ENCODE data around the gene MAGT1. TPM values are rescaled to one million over a fixed set of nuclear protein-coding genes. Genes with fewer than 3 reads are reported as not detected.

Gene MAGT1
- total RNA-seq, 2 donors from 2014 or later: 54.3 to 56.1 TPM

DNA sequence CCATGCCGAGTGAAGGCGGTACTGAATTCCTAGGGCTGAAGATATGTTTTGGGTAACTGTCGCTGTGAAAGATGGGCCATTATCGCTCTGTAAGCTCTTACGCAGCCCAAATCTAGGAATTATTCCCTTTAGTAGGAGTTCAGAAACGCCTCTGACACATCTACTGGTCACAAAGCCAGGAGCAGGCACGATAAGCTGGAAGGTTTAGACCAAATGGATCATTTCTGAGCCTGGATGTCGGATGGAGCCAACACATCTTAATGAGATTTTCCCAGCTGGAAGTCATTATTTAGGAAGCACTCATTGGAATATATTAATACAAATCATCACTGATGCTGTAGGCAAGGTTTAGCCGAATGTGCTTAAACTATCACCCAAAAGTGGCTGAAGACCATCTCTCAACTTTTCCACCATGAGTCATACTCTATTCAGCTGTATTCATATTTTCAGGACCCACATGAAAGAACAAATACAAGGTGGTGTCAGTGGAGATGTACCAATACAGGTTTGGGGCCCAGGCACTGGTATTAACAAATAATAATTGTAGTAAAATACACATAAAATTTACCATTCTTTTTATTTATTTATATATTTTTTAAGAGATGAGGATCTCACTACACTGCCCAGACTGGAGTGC, 75.0 kb downstream of the MAGT1 start:
- no peak overlapping the region for H3K27ac ChIP-seq
- H3K9me3 ChIP-seq: no peaks in the 10 kb centered on the region
- no peak for TF ChIP-seq CTCF (IDR thresholded peaks at IDR 0.05)
- H3K27me3 ChIP-seq (replicated peaks; ENCODE audit: insufficient read depth): no peaks in the 10 kb centered on the region
- H3K36me3 ChIP-seq: no peaks in the 10 kb centered on the region
- DNase-seq (ENCODE audit: low spot score): no peak
- no peak overlapping the region for H3K4me3 ChIP-seq
- no peaks in the 10 kb centered on the region for H3K4me1 ChIP-seq (ENCODE audit: control insufficient read depth in 1 of 2, low read depth in 2 of 2)
- no peak for ATAC-seq (ENCODE audit: insufficient number of reproducible peaks, low FRiP score, low read depth)

DNA sequence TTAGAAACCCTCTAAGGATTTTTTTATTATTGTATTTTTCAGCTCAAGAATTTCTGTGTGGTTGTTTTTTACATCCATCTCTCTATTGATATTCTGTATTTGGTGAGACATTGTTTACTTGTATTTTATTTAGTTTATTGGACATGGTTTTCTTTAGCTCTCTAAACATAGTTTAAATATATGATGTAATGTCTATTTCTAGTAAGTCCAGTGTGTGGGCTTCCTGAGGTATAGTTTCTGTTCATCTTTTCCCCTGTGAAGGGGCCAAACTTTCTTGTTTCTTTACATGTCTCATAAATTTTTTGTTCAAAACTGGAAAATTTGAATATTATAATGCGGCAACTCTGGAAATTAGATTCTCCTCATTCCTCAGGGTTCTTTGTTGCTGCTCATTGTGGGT, 81.0 kb downstream of the MAGT1 start:
- ATAC-seq (ENCODE audit: insufficient number of reproducible peaks, low FRiP score, low read depth) (no peak), DNase-seq (ENCODE audit: low spot score) (no peak)
- Histone ChIP-seq H3K36me3 (no peaks in the 10 kb centered on the region), H3K4me3 (no peak overlapping the region), H3K27ac (no peak overlapping the region), H3K4me1 (ENCODE audit: control insufficient read depth in 1 of 2, low read depth in 2 of 2) (no peaks in the 10 kb centered on the region), H3K27me3 (replicated peaks; ENCODE audit: insufficient read depth) (no peaks in the 10 kb centered on the region), H3K9me3 (no peaks in the 10 kb centered on the region)
- no peak for TF ChIP-seq CTCF (IDR thresholded peaks at IDR 0.05)

DNA sequence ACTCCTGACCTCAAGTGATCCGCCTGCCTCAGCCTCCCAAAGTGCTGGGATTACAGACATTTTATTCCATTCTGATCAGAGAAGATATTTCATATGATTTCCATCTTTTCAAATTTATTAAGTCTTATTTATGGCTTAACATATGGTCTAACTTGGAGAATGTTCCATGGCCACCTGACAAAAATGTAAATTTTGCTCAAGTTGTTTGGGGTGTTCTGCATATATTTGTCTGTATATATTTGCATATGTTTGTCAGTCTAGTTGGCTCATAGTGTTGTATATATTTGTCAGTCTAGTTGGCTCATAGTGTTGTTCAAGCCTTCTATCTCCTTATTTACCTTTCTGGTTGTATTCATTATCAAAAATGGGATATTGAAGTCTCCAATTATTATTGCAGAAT, 93.0 kb downstream of the MAGT1 start:
- ATAC-seq (ENCODE audit: insufficient number of reproducible peaks, low FRiP score, low read depth) (no peak), DNase-seq (ENCODE audit: low spot score) (no peak)
- Histone ChIP-seq H3K36me3 (no peaks in the 10 kb centered on the region), H3K27ac (no peak overlapping the region), H3K4me3 (no peak overlapping the region), H3K4me1 (ENCODE audit: control insufficient read depth in 1 of 2, low read depth in 2 of 2) (no peaks in the 10 kb centered on the region), H3K27me3 (replicated peaks; ENCODE audit: insufficient read depth) (no peaks in the 10 kb centered on the region), H3K9me3 (no peaks in the 10 kb centered on the region)
- TF ChIP-seq CTCF (IDR thresholded peaks at IDR 0.05): no peak

- no peaks in the 10 kb centered on the region for H3K36me3 ChIP-seq
- no peak for TF ChIP-seq CTCF (IDR thresholded peaks at IDR 0.05)
- H3K4me1 ChIP-seq (ENCODE audit: control insufficient read depth in 1 of 2, low read depth in 2 of 2): no peaks in the 10 kb centered on the region
- no peaks in the 10 kb centered on the region for H3K9me3 ChIP-seq
- no peak overlapping the region for H3K27ac ChIP-seq
- H3K27me3 ChIP-seq (replicated peaks; ENCODE audit: insufficient read depth): no peaks in the 10 kb centered on the region
- H3K4me3 ChIP-seq: no peak overlapping the region
- ATAC-seq (ENCODE audit: insufficient number of reproducible peaks, low FRiP score, low read depth): no peak
- no peak for DNase-seq (ENCODE audit: low spot score)
These were observed 100.1 kb downstream of the MAGT1 start for GRCh38 chrX:77795124-77795523.

DNA sequence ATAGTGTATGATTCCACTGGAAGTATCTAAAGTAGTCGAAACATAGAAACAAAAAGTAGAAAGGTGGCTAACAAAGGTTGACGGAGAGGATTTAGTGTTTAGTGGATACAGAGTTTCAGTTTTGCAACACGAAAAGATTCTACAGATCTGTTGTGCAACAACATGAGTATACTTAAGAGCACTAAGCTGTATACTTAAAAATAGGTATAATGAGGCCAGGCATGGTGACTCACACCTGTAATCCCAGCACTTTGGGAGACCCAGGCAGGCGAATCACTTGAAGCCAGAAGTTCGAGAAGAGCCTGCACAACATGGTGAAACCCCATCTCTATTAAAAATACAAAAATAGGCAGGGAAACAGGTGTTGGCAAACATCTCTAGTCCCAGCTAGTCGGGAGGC, 101.3 kb downstream of the MAGT1 start:
- no peaks in the 10 kb centered on the region for H3K27me3 ChIP-seq (replicated peaks; ENCODE audit: insufficient read depth)
- no peak overlapping the region for H3K27ac ChIP-seq
- H3K9me3 ChIP-seq: no peaks in the 10 kb centered on the region
- H3K36me3 ChIP-seq: no peaks in the 10 kb centered on the region
- no peak for DNase-seq (ENCODE audit: low spot score)
- TF ChIP-seq CTCF (IDR thresholded peaks at IDR 0.05): no peak
- no peak for ATAC-seq (ENCODE audit: insufficient number of reproducible peaks, low FRiP score, low read depth)
- H3K4me3 ChIP-seq: no peak overlapping the region
- no peaks in the 10 kb centered on the region for H3K4me1 ChIP-seq (ENCODE audit: control insufficient read depth in 1 of 2, low read depth in 2 of 2)

All from thoracic aorta (tissue), 2 donors.